Activated CD4-positive, alpha-beta T cell treated with anti-CD3 and anti-CD28 coated beads, Interleukin-2, amount 10 ng/mL, durations not matched to agents 7 days and 5 days (primary cell): ENCODE results near the gene THSD4. TPM values are rescaled to one million over a fixed set of nuclear protein-coding genes. Genes with fewer than 3 reads are reported as not detected.

Source experiments
- CTCF ChIA-PET: fragments of 350-600 bp; sonication (Branson Sonifier 250); formaldehyde crosslinking; loops from one replicate; lab custom pipeline; 2021; ENCODE audit warnings: antibody characterized with exemption; lab: Charles Lee
- POLR2A ChIA-PET: fragments of 350-600 bp; sonication (Branson Sonifier 250); formaldehyde crosslinking; loops from one replicate; lab custom pipeline; 2021; ENCODE audit warnings: antibody characterized with exemption; lab: Charles Lee
- DNase-seq: peaks from one replicate; pipeline ENCODE4 v3.0.0-alpha.2; 2020
- H3K27ac Mint-ChIP-seq: one replicate; pipeline ENCODE4 v1.8.0; 2021; ENCODE audit warnings: mild to moderate bottlenecking, moderate library complexity, mixed read lengths
- H3K27me3 Mint-ChIP-seq: one replicate; pipeline ENCODE4 v1.8.0; 2021; ENCODE audit warnings: mixed read lengths
- H3K36me3 Mint-ChIP-seq: one replicate; pipeline ENCODE4 v1.8.0; 2021; ENCODE audit warnings: low read depth, mixed read lengths
- H3K4me1 Mint-ChIP-seq: one replicate; pipeline ENCODE4 v1.8.0; 2021; ENCODE audit warnings: mixed read lengths
- H3K4me3 Mint-ChIP-seq: one replicate; pipeline ENCODE4 v1.8.0; 2021; ENCODE audit warnings: mild to moderate bottlenecking, moderate library complexity, mixed read lengths
- H3K9me3 Mint-ChIP-seq: one replicate; pipeline ENCODE4 v1.8.0; 2021; ENCODE audit warnings: mixed read lengths
- total RNA-seq, 2 experiments: library from RNA; stranded (reverse); gene quantifications; one replicate each; pipeline ENCODE4 v1.2.3, GENCODE V29; 2021

Gene THSD4
- total RNA-seq, 2 experiments from 2014 or later: not detected

- Mint-ChIP-seq H3K27ac (no peak overlapping the region), H3K4me1 (no peaks in the 10 kb centered on the region), H3K36me3 (no peaks in the 10 kb centered on the region), H3K4me3 (no peak overlapping the region), H3K9me3 (no peaks in the 10 kb centered on the region), H3K27me3 (peaks cover 13% of the 10 kb centered on the region)
- DNase-seq: no peak
- ChIA-PET POLR2A (no interaction called here), CTCF (interaction anchor here (0.6 to 1.0 kb wide), 2 partner anchors 18 to 397 kb away, joined by 3 to 4 read pairs; no protein-coding TSS in a partner anchor)
These were observed 166.8 kb downstream of the THSD4 start for GRCh38 chr15:71282076-71282475.

- peaks cover 11% of the 10 kb centered on the region for H3K27me3 Mint-ChIP-seq
- no peak overlapping the region for H3K4me3 Mint-ChIP-seq
- POLR2A ChIA-PET: no interaction called here
- peaks cover 17% of the 10 kb centered on the region for H3K4me1 Mint-ChIP-seq
- H3K36me3 Mint-ChIP-seq: no peaks in the 10 kb centered on the region
- CTCF ChIA-PET: no interaction called here
- H3K9me3 Mint-ChIP-seq: no peaks in the 10 kb centered on the region
- no peak for DNase-seq
- H3K27ac Mint-ChIP-seq: no peak overlapping the region
These were observed 173.2 kb downstream of the THSD4 start for GRCh38 chr15:71288348-71288955.

DNA sequence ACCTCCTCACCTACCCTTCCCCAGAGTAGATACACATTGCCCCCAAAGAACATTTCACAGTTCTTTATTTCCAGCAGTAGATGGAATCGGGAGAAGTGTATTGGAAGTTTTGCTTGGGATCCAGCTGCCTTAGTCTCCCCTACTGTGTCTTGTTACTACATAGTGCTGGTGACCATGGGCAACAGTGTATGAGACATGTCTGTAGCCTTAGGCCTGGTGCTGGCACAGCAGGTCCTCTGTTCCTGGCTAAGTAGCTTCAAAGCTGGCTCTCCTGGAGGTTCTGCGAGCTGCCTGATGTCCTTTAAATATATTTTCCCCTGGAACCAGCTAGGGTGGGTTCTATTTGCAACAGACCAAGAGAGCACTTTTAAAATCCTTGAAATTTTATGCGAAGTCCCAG lies 174.7 kb downstream of the THSD4 start:
- peaks cover 17% of the 10 kb centered on the region for H3K4me1 Mint-ChIP-seq
- ChIA-PET CTCF (interaction anchor here (0.6 to 1.2 kb wide), 2 partner anchors 142 to 351 kb away, joined by 3 to 4 read pairs; no protein-coding TSS in a partner anchor), POLR2A (no interaction called here)
- DNase-seq: no peak
- no peaks in the 10 kb centered on the region for H3K36me3 Mint-ChIP-seq
- peaks cover 13% of the 10 kb centered on the region for H3K27me3 Mint-ChIP-seq
- H3K4me3 Mint-ChIP-seq: no peak overlapping the region
- no peak overlapping the region for H3K27ac Mint-ChIP-seq
- H3K9me3 Mint-ChIP-seq: no peaks in the 10 kb centered on the region

GRCh38 chr15:71290881-71291635 lies 175.8 kb downstream of the THSD4 start:
- CTCF ChIA-PET: interaction anchor here (0.9 kb wide), 1 partner anchor 12 kb away, joined by 3 read pairs; no protein-coding TSS in a partner anchor
- no peak for DNase-seq
- H3K36me3 Mint-ChIP-seq: no peaks in the 10 kb centered on the region
- POLR2A ChIA-PET: no interaction called here
- H3K27ac Mint-ChIP-seq: no peak overlapping the region
- H3K27me3 Mint-ChIP-seq: peaks cover 10% of the 10 kb centered on the region
- H3K4me1 Mint-ChIP-seq: peaks cover 21% of the 10 kb centered on the region
- no peak overlapping the region for H3K4me3 Mint-ChIP-seq
- H3K9me3 Mint-ChIP-seq: no peaks in the 10 kb centered on the region

DNA sequence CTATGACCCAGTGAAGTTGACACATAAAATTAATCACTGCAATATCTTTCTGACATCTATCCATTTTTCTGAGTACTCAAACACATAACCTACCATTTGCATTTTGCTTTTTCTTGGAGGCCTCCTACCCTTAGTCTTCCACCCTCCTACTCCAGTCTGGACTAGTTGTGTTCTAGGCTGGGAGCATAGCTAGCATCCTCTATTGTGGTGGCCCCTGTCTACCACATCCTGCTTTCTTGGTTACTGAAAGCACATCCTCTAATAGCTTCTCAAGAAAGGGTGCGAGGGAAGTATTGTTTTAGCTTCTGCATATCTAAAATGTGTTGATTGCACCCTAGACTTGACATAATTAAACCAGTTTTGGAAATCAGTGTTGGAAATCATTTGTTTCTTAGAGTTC lies 176.5 kb downstream of the THSD4 start:
- peaks cover 10% of the 10 kb centered on the region for H3K27me3 Mint-ChIP-seq
- no peak overlapping the region for H3K27ac Mint-ChIP-seq
- POLR2A ChIA-PET: interaction anchor here (0.6 kb wide), 1 partner anchor 346 kb away, joined by 4 read pairs; no protein-coding TSS in a partner anchor
- CTCF ChIA-PET: interaction anchor here (0.9 kb wide), 1 partner anchor 12 kb away, joined by 3 read pairs; no protein-coding TSS in a partner anchor
- peak; percentile 62 for DNase-seq
- H3K4me1 Mint-ChIP-seq: peaks cover 21% of the 10 kb centered on the region
- H3K9me3 Mint-ChIP-seq: no peaks in the 10 kb centered on the region
- no peaks in the 10 kb centered on the region for H3K36me3 Mint-ChIP-seq
- no peak overlapping the region for H3K4me3 Mint-ChIP-seq

- H3K27ac Mint-ChIP-seq: no peak overlapping the region
- H3K4me1 Mint-ChIP-seq: peaks cover 21% of the 10 kb centered on the region
- no peaks in the 10 kb centered on the region for H3K36me3 Mint-ChIP-seq
- no peaks in the 10 kb centered on the region for H3K9me3 Mint-ChIP-seq
- ChIA-PET POLR2A (no interaction called here), CTCF (no interaction called here)
- peaks cover 8% of the 10 kb centered on the region for H3K27me3 Mint-ChIP-seq
- no peak overlapping the region for H3K4me3 Mint-ChIP-seq
- no peak for DNase-seq
These were observed 178.5 kb downstream of the THSD4 start for GRCh38 chr15:71293723-71294122.

DNA sequence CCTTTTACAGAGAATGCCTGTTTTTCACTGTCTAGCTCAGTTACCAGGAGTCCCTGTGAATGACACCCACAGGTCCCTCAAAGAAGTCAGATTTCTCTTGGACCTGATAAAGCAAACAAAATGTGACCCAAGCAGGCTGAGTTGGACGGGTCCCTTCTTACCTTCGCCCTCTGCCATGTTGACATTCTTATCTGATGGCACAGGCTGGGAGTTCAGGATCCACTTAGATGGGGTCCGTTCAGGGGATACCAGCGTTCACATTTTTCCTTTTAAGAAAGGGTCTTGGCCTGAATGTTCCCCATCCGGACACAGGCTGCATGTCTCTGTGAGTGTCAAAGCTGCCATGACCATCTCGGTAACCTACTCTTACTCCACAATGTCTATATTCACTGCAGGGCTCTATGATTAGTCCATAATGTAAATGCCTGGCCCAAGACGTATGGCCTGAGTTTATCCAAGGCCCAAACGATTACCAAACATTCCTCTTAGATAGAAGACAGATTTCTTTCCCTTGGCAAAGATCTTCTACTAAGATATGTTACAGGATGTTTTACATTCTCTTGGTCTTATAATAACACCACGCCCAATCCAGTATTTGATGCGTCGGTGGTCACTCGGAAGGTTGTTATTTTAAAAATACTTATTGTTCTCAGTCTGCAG lies 179.1 kb downstream of the THSD4 start:
- Mint-ChIP-seq H3K4me1 (peaks cover 21% of the 10 kb centered on the region), H3K4me3 (no peak overlapping the region), H3K9me3 (no peaks in the 10 kb centered on the region), H3K36me3 (no peaks in the 10 kb centered on the region), H3K27ac (no peak overlapping the region), H3K27me3 (peaks cover 8% of the 10 kb centered on the region)
- ChIA-PET POLR2A (no interaction called here), CTCF (no interaction called here)
- DNase-seq: no peak

GRCh38 chr15:71294911-71295602 lies 179.8 kb downstream of the THSD4 start:
- Mint-ChIP-seq H3K36me3 (no peaks in the 10 kb centered on the region), H3K9me3 (no peaks in the 10 kb centered on the region), H3K4me3 (no peak overlapping the region), H3K27me3 (peaks cover 8% of the 10 kb centered on the region), H3K27ac (no peak overlapping the region), H3K4me1 (peaks cover 21% of the 10 kb centered on the region)
- no peak for DNase-seq
- POLR2A ChIA-PET: no interaction called here
- CTCF ChIA-PET: no interaction called here

DNA sequence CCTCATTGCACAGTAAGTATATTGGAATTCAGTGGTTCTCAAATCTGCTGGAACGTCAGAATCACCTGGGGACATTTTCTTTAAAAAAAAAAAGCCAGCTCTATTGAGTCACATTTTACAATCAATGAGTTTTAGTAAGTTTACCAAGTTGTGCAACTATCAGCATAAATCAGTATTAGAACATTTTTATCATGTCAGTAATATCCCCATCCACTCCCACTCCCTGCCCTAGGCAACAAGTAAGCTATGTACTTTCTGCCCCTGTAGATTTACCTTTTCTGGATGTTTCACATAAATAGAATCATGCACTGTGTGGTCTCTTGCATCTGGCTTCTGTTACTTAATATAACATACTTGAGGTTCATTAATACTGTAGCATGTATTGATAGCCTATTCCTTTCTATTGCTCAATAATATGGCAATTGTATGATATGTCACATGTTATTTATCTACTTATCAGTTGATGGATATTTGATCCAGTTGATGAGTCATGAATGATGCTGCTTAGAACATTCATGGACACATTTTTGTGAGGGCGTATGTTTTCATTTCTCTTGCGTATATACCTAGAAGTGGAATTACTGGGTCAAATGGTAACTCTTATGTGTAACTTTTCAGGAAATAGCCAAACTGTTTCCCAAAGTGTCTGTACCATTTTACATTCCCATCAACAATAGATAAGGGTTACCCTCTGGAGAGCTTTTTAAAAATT lies 180.5 kb downstream of the THSD4 start:
- H3K36me3 Mint-ChIP-seq: no peaks in the 10 kb centered on the region
- CTCF ChIA-PET: no interaction called here

DNA sequence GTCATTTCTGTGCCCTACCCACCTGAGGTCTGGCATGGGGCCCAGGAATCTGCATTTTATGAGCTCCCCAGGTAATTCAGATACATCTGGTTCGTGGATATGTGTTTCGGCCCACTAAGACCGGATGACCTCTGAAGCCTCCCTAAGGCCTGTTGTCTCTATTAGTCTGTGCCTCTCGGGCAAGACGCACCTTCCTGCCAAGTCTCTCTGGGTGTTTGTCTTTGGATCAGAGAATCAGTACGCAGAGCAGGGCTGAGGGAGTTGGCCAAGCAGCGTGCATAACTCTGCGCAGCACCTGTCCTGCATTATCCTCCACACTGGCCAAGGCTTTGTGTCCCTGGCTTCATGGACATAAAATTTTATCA lies 181.0 kb downstream of the THSD4 start:
- H3K4me3 Mint-ChIP-seq: no peak overlapping the region
- POLR2A ChIA-PET: interaction anchor here (0.6 kb wide), 1 partner anchor 645 kb away, joined by 3 read pairs; no protein-coding TSS in a partner anchor
- peaks cover 5% of the 10 kb centered on the region for H3K27me3 Mint-ChIP-seq
- no peak for DNase-seq
- H3K9me3 Mint-ChIP-seq: no peaks in the 10 kb centered on the region
- peaks cover 17% of the 10 kb centered on the region for H3K4me1 Mint-ChIP-seq
- no peaks in the 10 kb centered on the region for H3K36me3 Mint-ChIP-seq
- CTCF ChIA-PET: no interaction called here
- no peak overlapping the region for H3K27ac Mint-ChIP-seq

More for the DNA sequence above, 180.5 kb downstream of the THSD4 start:
- no peaks in the 10 kb centered on the region for H3K9me3 Mint-ChIP-seq
- POLR2A ChIA-PET: no interaction called here
- no peak overlapping the region for H3K4me3 Mint-ChIP-seq
- H3K27me3 Mint-ChIP-seq: peaks cover 5% of the 10 kb centered on the region
- H3K27ac Mint-ChIP-seq: no peak overlapping the region
- no peak for DNase-seq
- peaks cover 21% of the 10 kb centered on the region for H3K4me1 Mint-ChIP-seq

DNA sequence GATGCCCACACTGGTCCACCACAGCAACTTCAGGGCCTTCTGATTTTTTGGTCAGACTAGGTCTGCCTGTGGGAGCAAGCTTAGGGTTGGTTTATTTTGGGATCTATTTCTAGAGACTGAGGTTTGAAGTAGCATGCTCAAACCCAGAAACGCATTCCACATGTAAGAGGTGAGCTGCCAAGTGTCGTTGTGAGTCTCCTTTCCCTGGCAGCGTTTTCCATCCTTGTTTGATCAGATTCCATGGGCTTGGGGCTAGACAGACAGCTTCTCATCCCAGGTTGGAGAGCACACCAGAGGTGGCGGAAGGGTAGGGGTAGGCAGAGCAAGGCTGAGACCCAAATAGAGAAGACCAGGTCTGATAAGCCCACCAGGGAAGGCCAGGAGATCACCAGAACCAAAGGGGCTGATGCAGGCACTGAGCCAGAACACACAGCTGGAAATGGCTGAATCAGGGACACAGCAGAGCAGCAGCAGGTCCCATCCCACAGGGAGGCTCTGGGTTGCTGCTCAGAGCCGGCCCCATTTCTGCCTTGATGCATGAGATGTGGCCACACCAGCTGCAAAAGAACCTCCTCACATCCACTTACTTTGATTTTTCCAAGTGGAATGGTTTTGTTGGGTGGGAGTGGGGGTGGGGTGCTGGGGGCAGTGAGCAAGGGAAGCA lies 186.8 kb downstream of the THSD4 start:
- ChIA-PET POLR2A (no interaction called here), CTCF (no interaction called here)
- peak overlapping the region; percentile 7 for H3K27ac Mint-ChIP-seq
- H3K4me1 Mint-ChIP-seq: no peaks in the 10 kb centered on the region
- H3K9me3 Mint-ChIP-seq: no peaks in the 10 kb centered on the region
- H3K36me3 Mint-ChIP-seq: no peaks in the 10 kb centered on the region
- DNase-seq: no peak
- H3K4me3 Mint-ChIP-seq: no peak overlapping the region
- H3K27me3 Mint-ChIP-seq: no peaks in the 10 kb centered on the region
